Hematopoietic multipotent progenitor cell treated with erythropoietin and hydrocortisone succinate and interleukin-3 and kit ligand, for 8 days (in vitro differentiated cells): ENCODE results near the gene DDX60.
"Not testable (repeated sequence)": the region's sequence is repeated elsewhere in the genome, so short reads cannot be mapped to it uniquely, and the experiment has no call there.

ENCODE experiments used
- DNase-seq: peaks from one replicate; pipeline ENCODE4 v3.0.0-alpha.2; 2015

DDX60 gene

DNA sequence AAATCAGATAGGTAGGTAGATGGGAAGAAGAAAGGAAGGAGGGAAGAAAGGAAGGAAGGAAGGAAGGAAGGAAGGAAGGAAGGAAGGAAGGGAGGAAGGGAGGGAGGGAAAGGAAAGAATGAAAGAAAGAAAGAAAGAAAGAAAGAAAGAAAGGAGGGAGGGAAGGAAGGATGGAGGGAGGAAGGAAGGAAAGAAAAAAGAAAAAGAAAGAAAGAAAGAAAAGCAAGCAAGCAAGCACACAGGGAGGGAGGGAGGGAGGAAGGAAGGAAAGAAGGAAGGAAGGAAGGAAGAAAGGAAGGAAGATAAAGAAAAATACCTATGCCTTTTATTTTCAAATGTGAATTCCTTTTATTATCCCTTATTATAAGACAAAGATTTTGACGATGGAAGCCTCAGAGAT lies 32.7 kb downstream of the DDX60 start:
- not testable (repeated sequence) for DNase-seq

GRCh38 chr4:168279556-168279955 lies 39.0 kb downstream of the DDX60 start:
- DNase-seq, result no peak

DNA sequence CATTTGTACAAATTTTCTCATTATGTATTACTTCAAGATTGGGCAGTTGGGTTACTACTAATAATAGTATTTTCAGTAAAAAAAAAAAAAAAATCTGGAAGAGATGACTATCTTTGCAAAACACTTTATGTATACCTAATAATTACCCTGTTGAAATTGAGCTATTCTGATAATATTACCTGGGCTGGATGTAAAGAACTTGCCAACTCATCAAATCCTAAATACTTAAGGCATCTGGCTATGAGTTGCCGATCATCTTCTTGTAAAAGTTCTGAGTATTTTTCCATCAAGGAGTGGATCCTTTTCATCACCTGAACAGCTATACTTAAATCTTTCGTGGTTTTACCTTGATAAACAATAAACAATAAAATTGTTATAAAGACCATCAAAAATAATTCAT lies 42.7 kb downstream of the DDX60 start:
- no peak for DNase-seq

- no peak for DNase-seq
Observed at GRCh38 chr4:168274871-168275270, 43.7 kb downstream of the DDX60 start.

- no peak for DNase-seq
Observed at GRCh38 chr4:168273838-168274237, 44.7 kb downstream of the DDX60 start.

- no peak for DNase-seq
Observed at GRCh38 chr4:168272488-168272887, 46.1 kb downstream of the DDX60 start.

DNA sequence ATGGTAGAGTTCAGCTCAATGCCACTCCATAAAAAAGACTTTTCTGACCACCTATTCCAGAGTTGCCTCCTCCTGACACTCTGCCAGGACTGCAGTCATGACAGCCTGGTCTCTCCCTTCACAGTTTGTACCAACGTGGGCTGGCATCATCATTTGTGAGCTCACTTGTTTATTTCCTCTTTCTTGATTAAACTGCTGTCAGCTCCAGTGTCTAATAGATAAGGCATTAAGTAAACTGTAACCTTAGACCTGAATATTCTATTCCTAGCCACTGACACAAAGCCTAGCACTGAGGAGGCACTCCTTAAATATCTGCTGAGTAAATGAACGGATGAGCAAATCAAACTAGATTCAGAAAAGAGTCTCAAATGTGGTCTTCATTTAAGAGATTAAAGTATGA lies 48.7 kb downstream of the DDX60 start:
- DNase-seq, result peak; percentile 67

GRCh38 chr4:168265327-168265726 lies 53.2 kb downstream of the DDX60 start:
- DNase-seq, result no peak

DNA sequence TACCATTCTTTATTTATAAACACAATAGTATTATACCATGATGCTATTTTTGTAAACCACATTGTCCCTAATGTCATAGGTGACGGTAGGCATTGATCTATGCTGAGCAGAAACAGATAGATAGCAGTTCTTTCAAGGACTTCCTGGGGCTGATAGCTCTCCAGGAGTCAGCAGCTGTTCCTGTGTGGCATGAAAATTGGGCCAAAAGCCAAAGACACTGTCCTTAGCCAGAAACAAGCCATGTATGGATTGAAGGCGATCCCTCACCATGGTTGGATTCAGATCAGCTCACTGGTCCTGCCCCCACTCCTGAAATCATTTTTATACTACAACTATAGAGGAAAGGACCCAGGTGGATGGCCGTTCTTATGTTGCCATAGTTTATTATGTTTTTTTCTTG lies 53.6 kb downstream of the DDX60 start:
- peak; percentile 54 for DNase-seq

GRCh38 chr4:168263039-168263438 lies 55.5 kb downstream of the DDX60 start:
- no peak for DNase-seq

DNA sequence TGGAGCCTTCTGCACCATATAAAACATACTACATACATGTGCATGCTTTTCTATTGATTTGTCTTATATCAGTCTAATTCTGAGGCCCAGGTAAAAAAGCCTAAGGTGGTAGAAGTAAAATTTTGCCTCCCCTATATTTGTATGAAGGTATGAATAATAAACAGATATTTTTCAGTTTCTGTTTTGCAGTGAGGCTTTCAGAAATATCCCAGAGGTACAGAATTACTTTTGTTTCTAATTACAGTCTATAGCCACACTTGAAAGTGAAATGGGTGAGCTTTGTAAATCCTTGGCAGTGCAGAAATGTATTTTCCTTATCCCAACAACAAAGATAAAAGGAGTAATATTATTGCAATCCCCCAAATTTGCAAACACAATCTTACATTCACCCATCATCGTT lies 59.5 kb downstream of the DDX60 start:
- no peak for DNase-seq

GRCh38 chr4:168257768-168258167 lies 60.8 kb downstream of the DDX60 start:
- peak; percentile 98 for DNase-seq

GRCh38 chr4:168248176-168248710 lies 70.3 kb downstream of the DDX60 start:
- no peak for DNase-seq

- DNase-seq, result no peak
Observed at GRCh38 chr4:168247603-168248002, 70.9 kb downstream of the DDX60 start.

DNA sequence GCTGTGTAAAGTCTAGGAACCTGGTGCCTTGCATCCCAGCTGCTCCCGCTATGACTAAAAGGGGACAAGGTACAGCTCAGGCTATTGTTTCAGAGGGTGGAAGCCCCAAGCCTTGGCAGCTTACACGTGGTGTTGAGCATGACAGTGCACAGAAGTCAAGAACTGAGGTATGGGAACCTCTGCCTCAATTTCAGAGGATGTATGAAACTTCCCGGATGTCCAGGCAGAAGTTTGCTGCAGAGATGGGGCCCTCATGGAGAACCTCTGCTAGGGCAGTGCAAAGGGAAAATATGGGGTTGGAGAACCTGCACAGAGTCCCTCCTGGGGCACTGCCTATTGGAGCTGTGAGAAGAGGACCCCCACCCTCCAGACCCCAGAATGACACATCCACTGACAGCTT lies 76.6 kb downstream of the DDX60 start:
- no peak for DNase-seq

- no peak for DNase-seq
Observed at GRCh38 chr4:168240821-168241220, 77.7 kb downstream of the DDX60 start.

DNA sequence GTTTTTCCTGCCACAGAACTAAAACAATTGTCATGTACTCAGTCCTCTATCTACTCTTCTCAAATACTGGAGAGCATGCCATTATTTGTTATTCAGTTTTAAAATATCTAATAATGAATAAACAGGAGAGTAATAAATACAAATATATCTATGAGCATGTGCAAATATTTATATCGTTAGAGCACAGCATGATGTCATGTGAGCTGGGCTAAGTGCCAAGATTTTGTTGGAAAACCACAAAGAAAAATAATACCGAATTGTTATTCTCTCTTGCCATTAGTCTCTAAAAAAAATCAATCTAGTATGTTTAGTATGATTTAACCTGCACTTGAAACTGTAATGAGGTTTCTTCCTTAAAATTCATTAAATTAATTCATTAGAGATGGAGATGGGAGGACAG lies 97.3 kb downstream of the DDX60 start:
- DNase-seq, result peak; percentile 57

DNA sequence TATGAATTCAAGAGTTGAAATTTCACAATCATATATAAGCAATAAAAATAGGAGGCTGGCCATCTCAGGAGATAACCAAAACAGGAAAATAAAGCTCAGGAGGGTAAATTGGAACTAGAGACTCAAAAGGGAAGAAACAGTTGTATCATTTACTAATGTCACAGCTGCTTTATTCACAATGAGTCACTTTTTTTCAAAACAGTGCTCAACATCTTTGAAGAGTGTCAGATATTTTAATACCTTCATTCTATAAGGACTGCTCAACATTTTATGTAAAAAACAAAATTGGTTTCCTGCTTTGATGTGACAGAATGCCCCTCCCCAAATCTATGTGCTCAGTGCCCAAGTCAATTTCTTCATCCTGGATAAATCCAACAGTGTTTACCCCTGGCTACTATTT lies 97.7 kb downstream of the DDX60 start:
- no peak for DNase-seq

DNA sequence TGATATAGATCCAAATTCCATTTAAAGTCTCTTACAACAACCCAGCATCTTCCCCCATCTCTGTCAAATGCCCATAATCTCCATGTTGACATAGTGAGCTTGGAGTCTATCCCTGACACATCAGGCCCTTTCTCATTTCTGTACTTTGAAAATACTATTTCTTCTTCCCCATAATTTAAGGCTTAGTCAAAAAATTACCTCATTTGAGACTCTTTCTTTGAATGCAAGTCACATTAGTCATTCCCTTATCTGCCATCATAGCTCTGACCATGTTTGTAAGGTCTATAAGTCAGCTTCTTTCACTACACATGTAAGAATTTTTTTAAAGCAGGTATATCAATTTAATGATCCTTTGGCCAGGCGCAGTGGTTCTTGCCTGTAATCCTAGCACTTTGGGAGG lies 99.9 kb downstream of the DDX60 start:
- no peak for DNase-seq

DNA sequence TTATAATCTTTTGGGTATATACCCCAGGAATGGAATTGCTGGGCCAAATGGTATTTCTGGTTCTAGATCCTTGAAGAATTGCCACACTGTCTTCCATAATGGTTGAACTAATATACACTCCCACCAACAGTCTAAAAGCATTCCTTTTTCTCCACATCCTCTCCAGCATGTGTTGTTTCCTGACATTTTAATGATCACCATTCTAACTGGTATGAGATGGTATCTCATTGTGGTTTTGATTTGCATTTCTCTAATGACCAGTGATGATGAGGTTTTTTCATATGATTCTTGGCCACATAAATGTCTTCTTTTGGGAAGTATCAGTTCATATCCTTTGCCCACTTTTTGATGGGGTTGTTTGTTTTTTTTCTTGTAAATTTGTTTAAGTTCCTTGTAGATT lies 105.0 kb downstream of the DDX60 start:
- DNase-seq, result not testable (repeated sequence)

DNA sequence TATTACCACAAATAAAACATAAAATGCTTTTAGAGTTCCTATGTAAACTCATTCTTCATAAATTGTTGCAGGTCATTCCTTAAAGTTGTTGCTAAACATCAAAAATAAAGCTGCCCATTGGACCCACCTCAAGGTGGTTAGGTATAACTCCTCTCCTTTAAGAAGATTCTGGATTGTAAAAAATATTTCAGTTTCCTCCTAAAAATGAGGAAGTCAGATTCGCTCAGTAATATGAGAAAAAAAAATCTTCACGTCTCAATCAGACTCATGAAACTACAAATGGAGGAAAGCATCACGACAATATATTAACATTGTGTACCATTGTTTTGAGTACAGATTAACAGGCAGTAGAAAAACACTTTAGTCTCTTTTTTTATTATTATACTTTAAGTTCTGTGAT lies 105.9 kb downstream of the DDX60 start:
- no peak for DNase-seq

DNA sequence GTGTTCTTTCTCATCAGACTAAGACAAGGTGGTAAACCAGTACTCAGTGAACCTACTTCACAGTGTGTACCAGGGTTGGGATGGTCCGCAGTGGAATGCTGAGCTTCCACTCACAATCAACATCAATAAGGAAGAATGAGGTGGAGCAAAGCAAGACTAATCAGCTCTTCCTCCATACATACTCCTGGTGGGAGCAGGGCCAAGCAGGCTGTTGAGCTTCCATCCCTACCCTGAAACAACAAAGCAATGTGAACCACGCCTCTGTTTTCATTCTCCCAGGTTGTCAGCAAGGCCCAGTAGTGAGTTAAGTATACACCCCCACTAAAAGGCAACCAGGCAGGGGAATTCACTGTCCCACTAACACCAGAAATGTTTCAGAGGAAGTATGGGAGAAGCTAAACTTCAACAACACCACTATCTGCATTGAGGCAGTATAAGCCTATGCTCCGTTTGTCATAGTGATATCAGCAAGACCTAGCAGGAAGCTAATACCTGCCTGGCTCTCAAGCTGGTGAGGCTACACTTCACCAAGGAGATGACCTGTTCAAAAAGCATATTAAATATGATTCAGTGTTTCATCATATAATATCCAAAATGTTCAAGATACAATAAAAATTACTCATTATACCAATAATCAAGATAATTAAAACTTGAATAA lies 109.5 kb downstream of the DDX60 start:
- DNase-seq, result no peak

DNA sequence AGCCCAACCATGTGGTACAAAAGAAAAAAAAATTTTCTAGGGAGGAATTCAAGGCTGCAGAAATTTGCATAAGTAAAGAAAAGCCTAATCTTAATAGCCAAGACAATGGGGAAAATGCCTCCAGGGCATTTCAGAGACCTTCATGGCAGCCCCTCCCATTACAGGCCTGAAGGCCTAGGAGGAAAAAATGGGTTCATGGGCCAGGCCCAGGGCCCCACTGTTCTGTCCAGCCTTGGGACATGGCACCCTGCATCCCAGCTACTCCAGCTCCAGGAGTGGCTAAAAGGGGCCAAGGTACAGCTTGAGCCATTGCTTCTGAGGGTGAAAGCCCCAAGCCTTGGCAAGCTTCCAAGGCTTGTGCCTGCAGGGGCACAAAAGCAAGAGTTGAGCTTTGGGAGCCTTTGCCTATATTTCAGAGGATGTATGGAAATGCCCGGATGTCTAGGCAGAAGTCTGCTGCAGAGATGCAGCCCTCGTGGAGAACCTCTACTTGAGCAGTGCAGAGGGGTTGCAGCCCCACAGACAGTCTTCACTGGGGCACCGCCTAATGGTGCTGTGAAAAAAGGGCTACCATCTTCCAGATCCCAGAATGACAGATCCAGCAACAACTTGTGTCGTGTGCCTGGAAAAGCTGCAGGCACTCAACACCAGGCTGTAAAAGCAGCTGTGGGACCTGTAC lies 115.2 kb downstream of the DDX60 start:
- DNase-seq, result no peak

DNA sequence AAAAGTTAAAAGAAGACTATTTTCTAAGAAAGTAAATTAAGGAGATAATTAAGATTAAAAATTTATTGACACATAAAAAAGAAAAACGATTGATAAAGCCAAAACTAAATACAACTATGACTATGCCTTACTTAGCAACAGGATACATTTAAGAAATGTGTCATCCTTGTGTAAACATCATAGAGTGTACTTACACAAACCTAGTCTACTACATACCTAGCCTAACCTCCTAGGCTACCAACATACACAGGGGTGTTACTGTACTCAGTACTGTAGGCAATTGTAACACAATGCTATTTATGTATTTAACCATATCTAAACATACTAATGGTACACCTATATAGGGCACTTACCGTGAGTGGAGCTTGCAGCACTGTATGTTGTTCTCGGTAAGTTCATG lies 117.9 kb downstream of the DDX60 start:
- DNase-seq, result no peak
